Uterus (tissue), 2 donors: Measurements from ENCODE around the gene FYTTD1.
A peak's percentile ranks its signal among the peaks of the same experiment; 100 is the strongest.

Experiments used
- CTCF ChIP-seq, 4 experiments: fragments of 200-600 bp in 2 of 4; fragments of 450-650 bp in 2 of 4; sonication (generic) in 2 of 4; IDR thresholded peaks; one replicate each; pipeline ENCODE4 v1.5.1; 2016 to 2019; ENCODE audit warnings: antibody characterized with exemption in 4 of 4, mild to moderate bottlenecking in 2 of 4, moderate library complexity in 1 of 4
- POLR2A ChIP-seq, 2 donors: fragments of 450-650 bp; IDR thresholded peaks; one replicate each; pipeline ENCODE4 v1.6.1; 2016; ENCODE audit warnings: antibody characterized with exemption in 2 of 2, mild to moderate bottlenecking in 1 of 2, moderate library complexity in 1 of 2

GRCh38 chr3:197750858-197751737, 1.4 kb downstream of the FYTTD1 start:
- TF ChIP-seq POLR2A (IDR thresholded peaks at IDR 0.05), result no peak
- TF ChIP-seq CTCF (IDR thresholded peaks at IDR 0.05), result peak in 1 of 4 experiments; percentile 10
